H1 (cell line): ENCODE results near the gene ZSCAN1. TPM values are rescaled to one million over a fixed set of nuclear protein-coding genes. Genes with fewer than 3 reads are reported as not detected.

Experiments used
- CBX8 ChIP-seq: fragments of 300-800, 300-1000 bp; sonication (generic); IDR thresholded peaks from 2 replicates; pipeline ENCODE4 v1.7.1; 2016; ENCODE audit warnings: low read depth, low read length, borderline replicate concordance
- CTBP2 ChIP-seq: IDR thresholded peaks from 2 replicates; pipeline ENCODE4 v1.7.0; 2011; ENCODE audit warnings: borderline replicate concordance, mild to moderate bottlenecking, moderate library complexity, mixed read lengths, low read length; ENCODE audit not compliant: insufficient read depth, insufficient read length
- POU5F1 ChIP-seq: IDR thresholded peaks from 2 replicates; pipeline ENCODE4 v1.6.1; 2011; ENCODE audit warnings: low read depth, mild to moderate bottlenecking, low read length, moderate library complexity
- RAD21 ChIP-seq, 2 experiments: IDR thresholded peaks in 1 of 2; conservative IDR thresholded peaks in 1 of 2; 2 replicates each; pipeline ENCODE4 v1.6.1; 2011; ENCODE audit warnings: low read depth in 2 of 2, low read length in 2 of 2, improper control_type of control experiment in 1 of 2, inconsistent platforms in 1 of 2, mild to moderate bottlenecking in 1 of 2, moderate library complexity in 1 of 2
- SAP30 ChIP-seq: fragments of 300-600 bp; sonication (generic); IDR thresholded peaks from 2 replicates; pipeline ENCODE4 v1.7.1; 2012; ENCODE audit warnings: low read length, moderate library complexity, mild to moderate bottlenecking, inconsistent platforms; ENCODE audit not compliant: insufficient read depth, insufficient replicate concordance
- polyA plus RNA-seq, 7 experiments: library from polyadenylated mRNA; depleted of rRNA in 3 of 7; stranded (reverse) in 5 of 7; unstranded in 2 of 7; fragments of >200 nt in 5 of 7; fragments of 200-250 nt in 2 of 7; gene quantifications; 1 replicate in 5 of 7; 2 replicates in 1 of 7; 4 replicates in 1 of 7; pipeline versions ENCODE4 v1.2.1 to v1.2.3, GENCODE V29; 2011 to 2013; ENCODE audit warnings: missing spikeins in 2 of 7, mixed read lengths in 2 of 7
- total RNA-seq: library from RNA; stranded (reverse); fragmentation: NEBNext Ultra II Directional; extraction: Animal tissue kit (Norgen Biotek cat#: 25700); gene quantifications from 2 replicates; pipeline ENCODE4 v1.2.1, GENCODE V29; 2021

Gene ZSCAN1
- total and polyA plus RNA-seq, 2 of the 8 experiments (the other 6 are each of a cell fraction or from before 2014, with no cell fraction given), result 1.2 to 4.3 TPM

DNA sequence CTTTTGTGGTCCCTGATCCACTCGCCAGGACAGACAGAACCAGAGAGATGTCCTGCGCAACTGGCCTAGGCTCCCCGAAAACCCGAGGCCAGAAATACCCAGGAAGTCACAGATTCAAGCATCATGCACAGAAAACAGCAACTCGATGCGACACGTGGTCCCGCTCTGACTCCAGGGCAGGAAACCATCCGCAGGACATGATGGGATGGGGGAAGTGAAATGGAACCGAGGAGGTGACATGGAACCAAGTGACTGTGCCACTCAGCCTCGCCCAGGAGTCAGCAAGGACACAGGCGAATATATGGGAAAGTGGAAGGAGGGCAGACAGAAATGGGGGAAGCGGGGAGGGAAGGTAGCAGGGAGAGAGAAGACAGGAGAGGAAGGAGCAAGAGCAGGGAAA lies 63.1 kb downstream of the ZSCAN1 start (continued):
- no peak for TF ChIP-seq SAP30
- TF ChIP-seq POU5F1, result no peak
- TF ChIP-seq CTBP2, result no peak
- no peak for TF ChIP-seq CBX8
- no peak for TF ChIP-seq RAD21 (IDR thresholded peaks at IDR 0.05 in 1 of 2, conservative IDR thresholded peaks at IDR 0.05 in 1 of 2; ENCODE audit: low read depth in 2 of 2, low read length in 2 of 2)
- TF ChIP-seq, all 59 proteins: peak for 0
